HS-27A (cell line): Measurements from ENCODE around the gene CCDC186.

Experiments
- DNase-seq: peaks from one replicate; pipeline ENCODE4 v3.0.0-alpha.2; 2012; ENCODE audit warnings: low read depth, missing footprints

CCDC186 gene

GRCh38 chr10:114173921-114174694 is at the start of gene CCDC186:
Gene CCDC186 (minus strand): TSS chr10:114174203. CDS start chr10:114163268, 10,935 bp downstream.
- DNase-seq = peak; percentile 29

- no peak for DNase-seq
Measured at GRCh38 chr10:114223066-114223465, 49.1 kb upstream of the CCDC186 start.

- no peak for DNase-seq
Measured at GRCh38 chr10:114221235-114221634, 47.2 kb upstream of the CCDC186 start.

- no peak for DNase-seq
Measured at GRCh38 chr10:114220281-114220680, 46.3 kb upstream of the CCDC186 start.

GRCh38 chr10:114215033-114215432 is 41.0 kb upstream of the CCDC186 start:
- DNase-seq = no peak

GRCh38 chr10:114212153-114212552 is 38.1 kb upstream of the CCDC186 start:
- no peak for DNase-seq

GRCh38 chr10:114208351-114208750 is 34.3 kb upstream of the CCDC186 start:
- DNase-seq = no peak

- DNase-seq = no peak
Measured at GRCh38 chr10:114207349-114207748, 33.3 kb upstream of the CCDC186 start.

GRCh38 chr10:114206902-114207301 is 32.9 kb upstream of the CCDC186 start:
- no peak for DNase-seq

- no peak for DNase-seq
Measured at GRCh38 chr10:114202812-114203211, 28.8 kb upstream of the CCDC186 start.

- no peak for DNase-seq
Measured at GRCh38 chr10:114199239-114199638, 25.2 kb upstream of the CCDC186 start.

GRCh38 chr10:114195079-114195478 is 21.1 kb upstream of the CCDC186 start:
- no peak for DNase-seq

GRCh38 chr10:114189700-114190099 is 15.7 kb upstream of the CCDC186 start:
- no peak for DNase-seq

- no peak for DNase-seq
Measured at GRCh38 chr10:114188900-114189299, 14.9 kb upstream of the CCDC186 start.

GRCh38 chr10:114188001-114188400 is 14.0 kb upstream of the CCDC186 start:
- no peak for DNase-seq

- DNase-seq = no peak
Measured at GRCh38 chr10:114184276-114184675, 10.3 kb upstream of the CCDC186 start.

GRCh38 chr10:114183563-114183962 is 9.6 kb upstream of the CCDC186 start:
- no peak for DNase-seq

GRCh38 chr10:114181971-114182370 is 8.0 kb upstream of the CCDC186 start:
- no peak for DNase-seq

GRCh38 chr10:114180937-114181336 is 6.9 kb upstream of the CCDC186 start:
- no peak for DNase-seq

- no peak for DNase-seq
Measured at GRCh38 chr10:114179747-114180146, 5.7 kb upstream of the CCDC186 start.

GRCh38 chr10:114179148-114179547 is 5.1 kb upstream of the CCDC186 start, which contains the start of gene TDRD1:
Gene TDRD1 (plus strand): TSS chr10:114179353. CDS start chr10:114187832, 8,479 bp downstream.
- no peak for DNase-seq

GRCh38 chr10:114176511-114176910 is 2.5 kb upstream of the CCDC186 start:
- DNase-seq = no peak

GRCh38 chr10:114175667-114176066 is 1.7 kb upstream of the CCDC186 start:
- DNase-seq = no peak

GRCh38 chr10:114174695-114175188 is 739 bp upstream of the CCDC186 start:
- DNase-seq = no peak
